WTC11 (cell line): ENCODE measurements around the gene AMD1. TPM values are rescaled to one million over a fixed set of nuclear protein-coding genes. Genes with fewer than 3 reads are reported as not detected.

Experiments
- ATAC-seq: fragments of 200-7000 bp; cut with Tn5 transposase; 2 replicates; pipeline ENCODE4 v1.10.0; 2021; ENCODE audit warnings: mild to moderate bottlenecking, moderate library complexity
- CTCF ChIA-PET: fragments of 300-600 bp; sonication (Branson Sonifier 250); formaldehyde crosslinking; loops from one replicate; lab custom pipeline; 2021; ENCODE audit warnings: antibody characterized with exemption; lab: Charles Lee
- POLR2A ChIA-PET: fragments of 350-600 bp; sonication (Branson Sonifier 250); formaldehyde crosslinking; loops from one replicate; lab custom pipeline; 2021; ENCODE audit warnings: antibody characterized with exemption; lab: Charles Lee
- DNase-seq: peaks from one replicate; pipeline ENCODE4 v3.0.0; 2021; ENCODE audit warnings: low spot score
- H3K27ac Mint-ChIP-seq: 2 replicates; pipeline ENCODE4 v1.8.0; 2021; ENCODE audit warnings: mixed read lengths
- H3K27me3 Mint-ChIP-seq: 2 replicates; pipeline ENCODE4 v1.8.0; 2021; ENCODE audit warnings: low read depth, mild to moderate bottlenecking, moderate library complexity, mixed read lengths
- H3K36me3 Mint-ChIP-seq: 2 replicates; pipeline ENCODE4 v1.8.0; 2021; ENCODE audit warnings: mixed read lengths
- H3K4me1 Mint-ChIP-seq: 2 replicates; pipeline ENCODE4 v1.8.0; 2022; ENCODE audit warnings: mixed read lengths
- H3K4me3 Mint-ChIP-seq: 2 replicates; pipeline ENCODE4 v1.8.0; 2021; ENCODE audit warnings: mild to moderate bottlenecking, moderate library complexity, mixed read lengths
- H3K9me3 Mint-ChIP-seq: 2 replicates; pipeline ENCODE4 v1.8.0; 2021; ENCODE audit warnings: mixed read lengths
- FOXK1 ChIP-seq: sonication (generic); formaldehyde crosslinking; IDR thresholded peaks from 2 replicates; pipeline ENCODE4 v1.8.0; 2022; ENCODE audit warnings: mild to moderate bottlenecking, moderate library complexity, missing genetic modification reagents
- FOXP1 ChIP-seq: sonication (generic); formaldehyde crosslinking; IDR thresholded peaks from 2 replicates; pipeline ENCODE4 v1.8.0; 2022; ENCODE audit warnings: missing genetic modification reagents, mild to moderate bottlenecking, moderate library complexity, borderline replicate concordance
- HMGA2 ChIP-seq: fragments of 250-450 bp; sonication (Bioruptor Pico); IDR thresholded peaks from 2 replicates; pipeline ENCODE4 v1.4.0; 2021; ENCODE audit warnings: mild to moderate bottlenecking, moderate library complexity
- JAZF1 ChIP-seq: fragments of 250-450 bp; sonication (Bioruptor Pico); IDR thresholded peaks from 2 replicates; pipeline ENCODE4 v1.9.0; 2021; ENCODE audit warnings: moderate library complexity, mild to moderate bottlenecking, inconsistent platforms
- KAT7 ChIP-seq: sonication (generic); formaldehyde crosslinking; IDR thresholded peaks from 2 replicates; pipeline ENCODE4 v1.8.1; 2023; ENCODE audit warnings: missing genetic modification reagents, mild to moderate bottlenecking, borderline replicate concordance
- MXD4 ChIP-seq: fragments of 250-450 bp; sonication (Bioruptor Pico); IDR thresholded peaks from 2 replicates; pipeline ENCODE4 v1.8.0; 2021; ENCODE audit warnings: mild to moderate bottlenecking, moderate library complexity, borderline replicate concordance
- NR2C2 ChIP-seq: sonication (generic); formaldehyde crosslinking; IDR thresholded peaks from 2 replicates; pipeline ENCODE4 v1.8.0; 2022; ENCODE audit warnings: mild to moderate bottlenecking, missing genetic modification reagents
- PRRX2 ChIP-seq: fragments of 250-450 bp; sonication (Bioruptor Pico); IDR thresholded peaks from 2 replicates; pipeline ENCODE4 v1.8.0; 2021; ENCODE audit warnings: mild to moderate bottlenecking
- RELA ChIP-seq: sonication (generic); formaldehyde crosslinking; IDR thresholded peaks from 2 replicates; pipeline ENCODE4 v1.8.1; 2022; ENCODE audit warnings: missing genetic modification reagents, mild to moderate bottlenecking, borderline replicate concordance
- TEAD4 ChIP-seq: sonication (generic); formaldehyde crosslinking; IDR thresholded peaks from 2 replicates; pipeline ENCODE4 v1.8.0; 2022; ENCODE audit warnings: mild to moderate bottlenecking, missing genetic modification reagents
- ZNF396 ChIP-seq: fragments of 250-450 bp; sonication (Bioruptor Pico); IDR thresholded peaks from 2 replicates; pipeline ENCODE4 v1.8.0; 2021; ENCODE audit warnings: mild to moderate bottlenecking, moderate library complexity, borderline replicate concordance
- total RNA-seq: library from RNA; stranded (reverse); gene quantifications from 3 replicates; pipeline ENCODE4 v1.2.3, GENCODE V29; 2021
- TF ChIP-seq, protein P1 (sequence below): sonication (generic); formaldehyde crosslinking; IDR thresholded peaks from 2 replicates; pipeline ENCODE4 v1.8.1; 2022; ENCODE audit warnings: low read depth, mild to moderate bottlenecking, moderate library complexity, missing genetic modification reagents, borderline replicate concordance
- TF ChIP-seq, protein P2 (sequence below): sonication (generic); formaldehyde crosslinking; IDR thresholded peaks from 2 replicates; pipeline ENCODE4 v1.8.0; 2023; ENCODE audit warnings: missing genetic modification reagents, mild to moderate bottlenecking, borderline replicate concordance
- TF ChIP-seq, protein P3 (sequence below): sonication (generic); formaldehyde crosslinking; IDR thresholded peaks from 2 replicates; pipeline ENCODE4 v1.8.0; 2022; ENCODE audit warnings: mild to moderate bottlenecking, missing genetic modification reagents
- TF ChIP-seq, protein P4 (sequence below): sonication (generic); formaldehyde crosslinking; IDR thresholded peaks from 2 replicates; pipeline ENCODE4 v1.8.1; 2023; ENCODE audit warnings: mild to moderate bottlenecking, moderate library complexity, missing genetic modification reagents
- TF ChIP-seq, protein P5 (sequence below): sonication (generic); formaldehyde crosslinking; IDR thresholded peaks from 2 replicates; pipeline ENCODE4 v1.8.1; 2023; ENCODE audit warnings: mild to moderate bottlenecking, missing genetic modification reagents, moderate library complexity
- TF ChIP-seq, protein P6 (sequence below): sonication (generic); formaldehyde crosslinking; IDR thresholded peaks from 2 replicates; pipeline ENCODE4 v1.8.1; 2023; ENCODE audit warnings: mild to moderate bottlenecking, missing genetic modification reagents
- TF ChIP-seq, protein P7 (sequence below): sonication (generic); formaldehyde crosslinking; IDR thresholded peaks from 2 replicates; pipeline ENCODE4 v1.8.0; 2023; ENCODE audit warnings: mild to moderate bottlenecking, missing genetic modification reagents
- TF ChIP-seq, protein P8 (sequence below): sonication (generic); formaldehyde crosslinking; IDR thresholded peaks from 2 replicates; pipeline ENCODE4 v1.8.0; 2022; ENCODE audit warnings: mild to moderate bottlenecking, missing genetic modification reagents
- TF ChIP-seq, protein P9 (sequence below): sonication (generic); formaldehyde crosslinking; IDR thresholded peaks from 2 replicates; pipeline ENCODE4 v1.8.0; 2022; ENCODE audit warnings: mild to moderate bottlenecking, missing genetic modification reagents

AMD1 gene
- total RNA-seq, 1 experiment from 2014 or later, result 122 TPM

DNA sequence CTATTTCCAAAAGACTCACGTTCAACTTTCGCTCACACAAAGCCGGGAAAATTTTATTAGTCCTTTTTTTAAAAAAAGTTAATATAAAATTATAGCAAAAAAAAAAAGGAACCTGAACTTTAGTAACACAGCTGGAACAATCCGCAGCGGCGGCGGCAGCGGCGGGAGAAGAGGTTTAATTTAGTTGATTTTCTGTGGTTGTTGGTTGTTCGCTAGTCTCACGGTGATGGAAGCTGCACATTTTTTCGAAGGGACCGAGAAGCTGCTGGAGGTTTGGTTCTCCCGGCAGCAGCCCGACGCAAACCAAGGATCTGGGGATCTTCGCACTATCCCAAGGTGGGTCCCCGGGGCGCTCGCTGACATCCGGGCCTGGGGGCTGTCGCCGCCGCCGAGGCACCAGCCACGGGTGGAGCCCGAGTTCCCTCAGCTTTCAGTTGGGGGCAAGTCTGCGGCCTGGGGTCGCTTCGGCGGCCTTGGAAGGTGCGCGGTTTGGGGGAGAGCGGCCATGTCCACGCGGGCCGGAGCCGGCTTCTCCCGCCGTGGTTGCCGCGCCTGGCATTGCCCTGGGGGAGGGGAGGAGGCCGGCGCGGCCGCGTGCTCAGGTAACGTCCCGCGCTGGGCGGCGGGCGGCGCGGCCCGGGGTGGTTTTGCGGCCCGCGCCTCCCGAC lies 429 bp downstream of the AMD1 start:
- peaks cover 5% of the 10 kb centered on the region; the same call in 1 of the 2 replicates for H3K36me3 Mint-ChIP-seq
- H3K9me3 Mint-ChIP-seq, result no peaks in the 10 kb centered on the region
- DNase-seq (no peak), ATAC-seq (no peak)
- POLR2A ChIA-PET, result interaction anchor here (0.6 to 5.0 kb wide), 23 partner anchors 8 to 520 kb away, joined by 3 to 146 read pairs (median 4); partner anchors contain the start of genes CDK19, GTF3C6 and RPF2
- peak overlapping the region; percentile 99 for H3K27ac Mint-ChIP-seq
- H3K4me3 Mint-ChIP-seq, result peak overlapping the region; percentile 97
- no peaks in the 10 kb centered on the region for H3K27me3 Mint-ChIP-seq
- CTCF ChIA-PET, result interaction anchor here (0.9 to 2.2 kb wide), 6 partner anchors 12 to 193 kb away, joined by 3 to 16 read pairs (median 6); partner anchors contain the start of genes CDK19 and RPF2
- H3K4me1 Mint-ChIP-seq, result peaks cover 37% of the 10 kb centered on the region
- TF ChIP-seq RELA (CRISPR knock-in tag) (peak; percentile 37; the same call in 1 of the 2 replicates), JAZF1 (CRISPR knock-in tag) (no peak), ZNF396 (CRISPR knock-in tag) (no peak), TEAD4 (CRISPR knock-in tag) (0 out of 2 replicates have a peak, but pooled peaks have one; percentile 45), PRRX2 (CRISPR knock-in tag) (no peak), FOXP1 (no peak), HMGA2 (CRISPR knock-in tag) (no peak), KAT7 (CRISPR knock-in tag) (0 out of 2 replicates have a peak, but pooled peaks have one; percentile 3), MXD4 (CRISPR knock-in tag) (no peak), NR2C2 (CRISPR knock-in tag) (no peak), FOXK1 (CRISPR knock-in tag) (no peak)
- TF ChIP-seq, protein P1, sequence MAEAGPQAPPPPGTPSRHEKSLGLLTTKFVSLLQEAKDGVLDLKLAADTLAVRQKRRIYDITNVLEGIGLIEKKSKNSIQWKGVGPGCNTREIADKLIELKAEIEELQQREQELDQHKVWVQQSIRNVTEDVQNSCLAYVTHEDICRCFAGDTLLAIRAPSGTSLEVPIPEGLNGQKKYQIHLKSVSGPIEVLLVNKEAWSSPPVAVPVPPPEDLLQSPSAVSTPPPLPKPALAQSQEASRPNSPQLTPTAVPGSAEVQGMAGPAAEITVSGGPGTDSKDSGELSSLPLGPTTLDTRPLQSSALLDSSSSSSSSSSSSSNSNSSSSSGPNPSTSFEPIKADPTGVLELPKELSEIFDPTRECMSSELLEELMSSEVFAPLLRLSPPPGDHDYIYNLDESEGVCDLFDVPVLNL, result 0 out of 2 replicates have a peak, but pooled peaks have one; percentile 39
- TF ChIP-seq, protein P2, sequence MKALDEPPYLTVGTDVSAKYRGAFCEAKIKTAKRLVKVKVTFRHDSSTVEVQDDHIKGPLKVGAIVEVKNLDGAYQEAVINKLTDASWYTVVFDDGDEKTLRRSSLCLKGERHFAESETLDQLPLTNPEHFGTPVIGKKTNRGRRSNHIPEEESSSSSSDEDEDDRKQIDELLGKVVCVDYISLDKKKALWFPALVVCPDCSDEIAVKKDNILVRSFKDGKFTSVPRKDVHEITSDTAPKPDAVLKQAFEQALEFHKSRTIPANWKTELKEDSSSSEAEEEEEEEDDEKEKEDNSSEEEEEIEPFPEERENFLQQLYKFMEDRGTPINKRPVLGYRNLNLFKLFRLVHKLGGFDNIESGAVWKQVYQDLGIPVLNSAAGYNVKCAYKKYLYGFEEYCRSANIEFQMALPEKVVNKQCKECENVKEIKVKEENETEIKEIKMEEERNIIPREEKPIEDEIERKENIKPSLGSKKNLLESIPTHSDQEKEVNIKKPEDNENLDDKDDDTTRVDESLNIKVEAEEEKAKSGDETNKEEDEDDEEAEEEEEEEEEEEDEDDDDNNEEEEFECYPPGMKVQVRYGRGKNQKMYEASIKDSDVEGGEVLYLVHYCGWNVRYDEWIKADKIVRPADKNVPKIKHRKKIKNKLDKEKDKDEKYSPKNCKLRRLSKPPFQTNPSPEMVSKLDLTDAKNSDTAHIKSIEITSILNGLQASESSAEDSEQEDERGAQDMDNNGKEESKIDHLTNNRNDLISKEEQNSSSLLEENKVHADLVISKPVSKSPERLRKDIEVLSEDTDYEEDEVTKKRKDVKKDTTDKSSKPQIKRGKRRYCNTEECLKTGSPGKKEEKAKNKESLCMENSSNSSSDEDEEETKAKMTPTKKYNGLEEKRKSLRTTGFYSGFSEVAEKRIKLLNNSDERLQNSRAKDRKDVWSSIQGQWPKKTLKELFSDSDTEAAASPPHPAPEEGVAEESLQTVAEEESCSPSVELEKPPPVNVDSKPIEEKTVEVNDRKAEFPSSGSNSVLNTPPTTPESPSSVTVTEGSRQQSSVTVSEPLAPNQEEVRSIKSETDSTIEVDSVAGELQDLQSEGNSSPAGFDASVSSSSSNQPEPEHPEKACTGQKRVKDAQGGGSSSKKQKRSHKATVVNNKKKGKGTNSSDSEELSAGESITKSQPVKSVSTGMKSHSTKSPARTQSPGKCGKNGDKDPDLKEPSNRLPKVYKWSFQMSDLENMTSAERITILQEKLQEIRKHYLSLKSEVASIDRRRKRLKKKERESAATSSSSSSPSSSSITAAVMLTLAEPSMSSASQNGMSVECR (CRISPR knock-in tag), result 0 out of 2 replicates have a peak, but pooled peaks have one; percentile 37
- TF ChIP-seq, protein P3, sequence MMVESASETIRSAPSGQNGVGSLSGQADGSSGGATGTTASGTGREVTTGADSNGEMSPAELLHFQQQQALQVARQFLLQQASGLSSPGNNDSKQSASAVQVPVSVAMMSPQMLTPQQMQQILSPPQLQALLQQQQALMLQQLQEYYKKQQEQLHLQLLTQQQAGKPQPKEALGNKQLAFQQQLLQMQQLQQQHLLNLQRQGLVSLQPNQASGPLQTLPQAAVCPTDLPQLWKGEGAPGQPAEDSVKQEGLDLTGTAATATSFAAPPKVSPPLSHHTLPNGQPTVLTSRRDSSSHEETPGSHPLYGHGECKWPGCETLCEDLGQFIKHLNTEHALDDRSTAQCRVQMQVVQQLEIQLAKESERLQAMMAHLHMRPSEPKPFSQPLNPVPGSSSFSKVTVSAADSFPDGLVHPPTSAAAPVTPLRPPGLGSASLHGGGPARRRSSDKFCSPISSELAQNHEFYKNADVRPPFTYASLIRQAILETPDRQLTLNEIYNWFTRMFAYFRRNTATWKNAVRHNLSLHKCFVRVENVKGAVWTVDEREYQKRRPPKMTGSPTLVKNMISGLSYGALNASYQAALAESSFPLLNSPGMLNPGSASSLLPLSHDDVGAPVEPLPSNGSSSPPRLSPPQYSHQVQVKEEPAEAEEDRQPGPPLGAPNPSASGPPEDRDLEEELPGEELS (CRISPR knock-in tag), result no peak; the same call in 1 of the 2 replicates
- TF ChIP-seq, protein P4, sequence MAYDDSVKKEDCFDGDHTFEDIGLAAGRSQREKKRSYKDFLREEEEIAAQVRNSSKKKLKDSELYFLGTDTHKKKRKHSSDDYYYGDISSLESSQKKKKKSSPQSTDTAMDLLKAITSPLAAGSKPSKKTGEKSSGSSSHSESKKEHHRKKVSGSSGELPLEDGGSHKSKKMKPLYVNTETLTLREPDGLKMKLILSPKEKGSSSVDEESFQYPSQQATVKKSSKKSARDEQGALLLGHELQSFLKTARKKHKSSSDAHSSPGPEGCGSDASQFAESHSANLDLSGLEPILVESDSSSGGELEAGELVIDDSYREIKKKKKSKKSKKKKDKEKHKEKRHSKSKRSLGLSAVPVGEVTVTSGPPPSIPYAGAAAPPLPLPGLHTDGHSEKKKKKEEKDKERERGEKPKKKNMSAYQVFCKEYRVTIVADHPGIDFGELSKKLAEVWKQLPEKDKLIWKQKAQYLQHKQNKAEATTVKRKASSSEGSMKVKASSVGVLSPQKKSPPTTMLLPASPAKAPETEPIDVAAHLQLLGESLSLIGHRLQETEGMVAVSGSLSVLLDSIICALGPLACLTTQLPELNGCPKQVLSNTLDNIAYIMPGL (CRISPR knock-in tag), result no peak; the same call in none of the 2 replicates
- TF ChIP-seq, protein P5, sequence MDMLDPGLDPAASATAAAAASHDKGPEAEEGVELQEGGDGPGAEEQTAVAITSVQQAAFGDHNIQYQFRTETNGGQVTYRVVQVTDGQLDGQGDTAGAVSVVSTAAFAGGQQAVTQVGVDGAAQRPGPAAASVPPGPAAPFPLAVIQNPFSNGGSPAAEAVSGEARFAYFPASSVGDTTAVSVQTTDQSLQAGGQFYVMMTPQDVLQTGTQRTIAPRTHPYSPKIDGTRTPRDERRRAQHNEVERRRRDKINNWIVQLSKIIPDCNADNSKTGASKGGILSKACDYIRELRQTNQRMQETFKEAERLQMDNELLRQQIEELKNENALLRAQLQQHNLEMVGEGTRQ (CRISPR knock-in tag), result no peak
- TF ChIP-seq, protein P6, sequence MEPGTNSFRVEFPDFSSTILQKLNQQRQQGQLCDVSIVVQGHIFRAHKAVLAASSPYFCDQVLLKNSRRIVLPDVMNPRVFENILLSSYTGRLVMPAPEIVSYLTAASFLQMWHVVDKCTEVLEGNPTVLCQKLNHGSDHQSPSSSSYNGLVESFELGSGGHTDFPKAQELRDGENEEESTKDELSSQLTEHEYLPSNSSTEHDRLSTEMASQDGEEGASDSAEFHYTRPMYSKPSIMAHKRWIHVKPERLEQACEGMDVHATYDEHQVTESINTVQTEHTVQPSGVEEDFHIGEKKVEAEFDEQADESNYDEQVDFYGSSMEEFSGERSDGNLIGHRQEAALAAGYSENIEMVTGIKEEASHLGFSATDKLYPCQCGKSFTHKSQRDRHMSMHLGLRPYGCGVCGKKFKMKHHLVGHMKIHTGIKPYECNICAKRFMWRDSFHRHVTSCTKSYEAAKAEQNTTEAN (CRISPR knock-in tag), result 0 out of 2 replicates have a peak, but pooled peaks have one; percentile 34
- TF ChIP-seq, protein P7, sequence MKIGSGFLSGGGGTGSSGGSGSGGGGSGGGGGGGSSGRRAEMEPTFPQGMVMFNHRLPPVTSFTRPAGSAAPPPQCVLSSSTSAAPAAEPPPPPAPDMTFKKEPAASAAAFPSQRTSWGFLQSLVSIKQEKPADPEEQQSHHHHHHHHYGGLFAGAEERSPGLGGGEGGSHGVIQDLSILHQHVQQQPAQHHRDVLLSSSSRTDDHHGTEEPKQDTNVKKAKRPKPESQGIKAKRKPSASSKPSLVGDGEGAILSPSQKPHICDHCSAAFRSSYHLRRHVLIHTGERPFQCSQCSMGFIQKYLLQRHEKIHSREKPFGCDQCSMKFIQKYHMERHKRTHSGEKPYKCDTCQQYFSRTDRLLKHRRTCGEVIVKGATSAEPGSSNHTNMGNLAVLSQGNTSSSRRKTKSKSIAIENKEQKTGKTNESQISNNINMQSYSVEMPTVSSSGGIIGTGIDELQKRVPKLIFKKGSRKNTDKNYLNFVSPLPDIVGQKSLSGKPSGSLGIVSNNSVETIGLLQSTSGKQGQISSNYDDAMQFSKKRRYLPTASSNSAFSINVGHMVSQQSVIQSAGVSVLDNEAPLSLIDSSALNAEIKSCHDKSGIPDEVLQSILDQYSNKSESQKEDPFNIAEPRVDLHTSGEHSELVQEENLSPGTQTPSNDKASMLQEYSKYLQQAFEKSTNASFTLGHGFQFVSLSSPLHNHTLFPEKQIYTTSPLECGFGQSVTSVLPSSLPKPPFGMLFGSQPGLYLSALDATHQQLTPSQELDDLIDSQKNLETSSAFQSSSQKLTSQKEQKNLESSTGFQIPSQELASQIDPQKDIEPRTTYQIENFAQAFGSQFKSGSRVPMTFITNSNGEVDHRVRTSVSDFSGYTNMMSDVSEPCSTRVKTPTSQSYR (CRISPR knock-in tag), result no peak
- TF ChIP-seq, protein P8, sequence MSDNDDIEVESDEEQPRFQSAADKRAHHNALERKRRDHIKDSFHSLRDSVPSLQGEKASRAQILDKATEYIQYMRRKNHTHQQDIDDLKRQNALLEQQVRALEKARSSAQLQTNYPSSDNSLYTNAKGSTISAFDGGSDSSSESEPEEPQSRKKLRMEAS (CRISPR knock-in tag), result no peak
- TF ChIP-seq, protein P9, sequence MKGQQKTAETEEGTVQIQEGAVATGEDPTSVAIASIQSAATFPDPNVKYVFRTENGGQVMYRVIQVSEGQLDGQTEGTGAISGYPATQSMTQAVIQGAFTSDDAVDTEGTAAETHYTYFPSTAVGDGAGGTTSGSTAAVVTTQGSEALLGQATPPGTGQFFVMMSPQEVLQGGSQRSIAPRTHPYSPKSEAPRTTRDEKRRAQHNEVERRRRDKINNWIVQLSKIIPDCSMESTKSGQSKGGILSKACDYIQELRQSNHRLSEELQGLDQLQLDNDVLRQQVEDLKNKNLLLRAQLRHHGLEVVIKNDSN (CRISPR knock-in tag), result 0 out of 2 replicates have a peak, but pooled peaks have one; percentile 28
